Astrocyte of the cerebellum (primary cell): ENCODE measurements around the gene HERC6.

ENCODE experiments used
- DNase-seq: peaks from one replicate; pipeline ENCODE4 v3.0.0-alpha.2; 2011; ENCODE audit warnings: low read depth
- H3K4me3 ChIP-seq: 2 replicates; pipeline ENCODE4 v1.5.1; 2011; ENCODE audit warnings: mild to moderate bottlenecking, low read depth, low read length, moderate library complexity
- CTCF ChIP-seq: IDR thresholded peaks from 2 replicates; pipeline ENCODE4 v1.5.1; 2012; ENCODE audit warnings: low read length, low read depth, moderate library complexity, mild to moderate bottlenecking; ENCODE audit errors: missing control alignments
- in situ Hi-C: cut with HindIII; loops from 2 replicates; pipeline ENCODE4 v1.10.0; 2017; ENCODE audit warnings: low sequenced_read_pairs

The HERC6 gene

DNA sequence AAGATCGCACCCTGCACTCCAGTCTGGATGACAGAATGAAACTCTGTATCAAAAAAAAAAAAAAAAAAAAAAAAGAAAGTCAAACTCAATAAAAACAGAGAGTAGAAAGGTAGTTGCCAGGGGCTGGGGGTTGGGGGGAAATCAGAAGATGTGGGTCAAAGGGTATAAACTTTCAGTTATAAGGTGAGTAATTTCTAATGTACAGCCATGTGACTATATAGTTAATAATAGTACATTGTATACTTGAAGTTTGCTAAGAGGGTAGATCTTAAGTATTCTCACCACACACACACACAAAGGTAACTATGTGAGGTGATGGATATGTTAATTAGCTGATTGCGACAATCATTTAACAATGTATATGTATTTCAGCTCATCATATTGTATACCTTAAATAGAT lies 11.5 kb downstream of the HERC6 start:
- in situ Hi-C loops = no loop called here
- no peak for DNase-seq
- no peak for TF ChIP-seq CTCF
- no peak overlapping the region for H3K4me3 ChIP-seq

DNA sequence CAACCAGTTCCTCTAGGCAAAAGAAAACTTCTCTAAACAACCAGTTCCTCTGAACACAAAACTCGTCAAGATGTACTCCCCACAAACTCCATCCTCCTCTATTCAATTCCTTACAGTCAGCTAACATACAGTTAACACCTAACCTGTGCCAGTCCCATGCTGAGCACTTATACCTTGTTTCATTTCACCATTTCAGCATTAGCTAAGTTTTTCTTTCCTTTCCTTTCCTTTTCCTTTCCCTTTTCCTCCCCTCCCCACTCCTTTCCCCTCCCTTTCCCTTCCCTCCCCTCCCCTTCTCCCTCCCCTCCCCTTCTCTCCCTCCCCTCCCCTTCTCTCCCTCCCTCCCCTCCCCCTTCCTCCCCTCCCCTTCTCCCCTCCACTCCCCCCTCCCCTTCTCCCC lies 13.1 kb downstream of the HERC6 start:
- no peak for DNase-seq
- no peak overlapping the region for H3K4me3 ChIP-seq
- in situ Hi-C loops = no loop called here
- no peak for TF ChIP-seq CTCF

DNA sequence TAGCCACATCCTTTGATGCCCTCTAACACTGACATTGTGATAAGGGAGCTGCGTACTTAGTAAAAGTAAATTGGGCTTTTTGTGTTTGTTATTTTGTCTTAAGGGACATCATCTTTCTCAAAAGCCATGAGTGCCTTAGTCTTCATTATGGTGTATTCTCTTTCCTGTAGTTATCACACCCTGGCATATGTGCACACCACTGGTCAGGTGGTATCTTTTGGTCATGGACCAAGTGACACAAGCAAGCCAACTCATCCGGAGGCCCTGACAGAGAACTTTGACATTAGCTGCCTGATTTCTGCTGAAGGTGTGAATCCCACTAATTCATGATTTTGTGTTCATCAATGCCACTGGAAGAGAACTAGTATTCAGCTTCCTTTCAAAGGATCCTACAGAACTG lies 18.0 kb downstream of the HERC6 start:
- no peak for DNase-seq
- H3K4me3 ChIP-seq = no peak overlapping the region
- in situ Hi-C loops = no loop called here
- TF ChIP-seq CTCF = no peak

DNA sequence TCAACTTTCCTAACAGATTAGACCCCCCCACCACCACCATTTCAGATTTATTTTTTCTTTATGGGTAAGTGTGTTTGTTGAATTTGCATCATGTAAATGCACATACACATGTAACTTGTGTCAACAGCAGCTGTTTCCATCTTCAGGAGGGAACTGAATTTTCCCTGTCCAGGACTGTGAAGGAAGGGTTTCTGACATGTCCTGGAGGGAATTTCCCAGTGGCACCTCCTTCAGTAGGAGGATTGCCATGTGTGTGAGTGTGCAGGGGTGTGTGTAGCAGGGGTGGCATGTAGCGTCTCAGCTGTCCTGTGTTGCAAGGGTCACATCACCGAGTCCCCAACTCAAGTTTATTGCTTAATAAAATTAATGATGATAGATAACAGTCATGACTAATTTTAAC lies 19.7 kb downstream of the HERC6 start:
- no peak for DNase-seq
- in situ Hi-C loops = no loop called here
- no peak for TF ChIP-seq CTCF

GRCh38 chr4:88409206-88409605 lies 30.6 kb downstream of the HERC6 start:
- in situ Hi-C loops = no loop called here
- no peak for TF ChIP-seq CTCF
- no peak overlapping the region for H3K4me3 ChIP-seq
- DNase-seq = no peak

More for the DNA sequence above, 19.7 kb downstream of the HERC6 start:
- no peak overlapping the region for H3K4me3 ChIP-seq

GRCh38 chr4:88409789-88410188 lies 31.1 kb downstream of the HERC6 start:
- DNase-seq = no peak
- no peak for TF ChIP-seq CTCF
- H3K4me3 ChIP-seq = no peak overlapping the region
- in situ Hi-C loops = no loop called here
